Mucosa of rectum (tissue), 2 donors: ENCODE data around the gene ARSG.
"Not testable (repeated sequence)": the region's sequence is repeated elsewhere in the genome, so short reads cannot be mapped to it uniquely, and the experiment has no call there.

Experiments used
- H3K27ac ChIP-seq, 2 donors: one replicate each; pipeline ENCODE4 v1.7.0; 2013; ENCODE audit warnings: inconsistent platforms in 2 of 2, low read depth in 2 of 2, low read length in 2 of 2
- H3K27me3 ChIP-seq, 2 donors: one replicate each; pipeline ENCODE4 v1.7.0; 2013; ENCODE audit warnings: low read length in 2 of 2; ENCODE audit not compliant: control insufficient read depth in 2 of 2, insufficient read depth in 2 of 2
- H3K36me3 ChIP-seq, 2 donors: one replicate each; pipeline ENCODE4 v1.7.0; 2013; ENCODE audit warnings: low read length in 2 of 2; ENCODE audit not compliant: control insufficient read depth in 2 of 2, insufficient read depth in 2 of 2
- H3K4me1 ChIP-seq, 2 donors: one replicate each; pipeline ENCODE4 v1.7.0; 2013; ENCODE audit warnings: low read length in 2 of 2, mild to moderate bottlenecking in 1 of 2; ENCODE audit not compliant: control insufficient read depth in 2 of 2, insufficient read depth in 2 of 2
- H3K4me3 ChIP-seq, 2 donors: one replicate each; pipeline ENCODE4 v1.7.0; 2013; ENCODE audit warnings: low read length in 2 of 2
- H3K9ac ChIP-seq, 2 donors: one replicate each; pipeline ENCODE4 v1.7.0; 2013; ENCODE audit warnings: low read length in 2 of 2, low read depth in 1 of 2, mild to moderate bottlenecking in 1 of 2
- H3K9me3 ChIP-seq, 2 donors: one replicate each; pipeline ENCODE4 v1.7.0; 2013; ENCODE audit warnings: low read length in 2 of 2; ENCODE audit not compliant: control insufficient read depth in 2 of 2
- donor health status: healthy.
- donor health status: Normal muscosa, but diverticular disease.

The ARSG gene

DNA sequence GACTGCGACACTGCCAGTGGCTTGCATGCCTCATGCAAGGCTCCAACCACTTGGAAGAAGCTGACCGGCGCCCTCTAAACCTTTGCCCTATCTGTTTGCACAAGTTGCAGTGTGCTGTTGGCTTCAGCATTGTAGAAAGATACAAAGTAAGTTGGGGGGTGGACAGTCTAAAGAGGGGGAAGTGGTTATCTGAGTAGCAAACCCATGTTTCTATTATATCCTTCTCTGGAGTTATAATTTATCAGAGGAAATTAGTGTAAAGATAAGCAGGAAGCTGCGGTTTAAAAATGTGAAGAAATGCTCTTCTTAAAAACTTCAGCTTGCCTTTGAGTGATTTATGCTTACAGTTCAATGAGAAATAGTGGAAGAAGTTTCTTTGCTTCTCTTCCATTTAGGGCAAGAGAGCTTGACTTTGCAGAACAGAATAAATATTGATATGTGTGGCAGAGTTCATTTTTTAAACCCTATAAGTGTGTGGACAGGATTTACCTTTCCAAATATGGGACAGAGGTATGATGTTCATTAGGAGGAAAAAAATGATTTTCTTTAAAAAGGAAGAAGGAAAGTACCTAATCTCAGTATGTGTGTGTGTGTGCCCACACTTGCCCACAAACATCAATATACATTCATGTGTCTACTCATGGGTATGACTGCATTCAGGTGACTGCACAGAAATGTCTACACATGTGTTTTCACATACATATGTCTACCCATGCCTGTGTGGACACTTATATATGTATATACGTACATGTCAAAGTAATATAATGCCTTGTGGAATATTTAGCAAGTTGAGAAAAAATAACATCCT, 35.4 kb upstream of the ARSG start:
- peaks cover 4 to 8% of the 10 kb centered on the region in 2 donors for H3K4me1 ChIP-seq
- no peaks in the 10 kb centered on the region for H3K9me3 ChIP-seq
- H3K27ac ChIP-seq, result peak overlapping the region in 1 of 2 donors; percentile 52
- H3K9ac ChIP-seq, result no peak overlapping the region
- H3K27me3 ChIP-seq, result no peaks in the 10 kb centered on the region
- H3K4me3 ChIP-seq, result no peak overlapping the region
- H3K36me3 ChIP-seq, result peaks cover 14 to 21% of the 10 kb centered on the region in 2 donors

DNA sequence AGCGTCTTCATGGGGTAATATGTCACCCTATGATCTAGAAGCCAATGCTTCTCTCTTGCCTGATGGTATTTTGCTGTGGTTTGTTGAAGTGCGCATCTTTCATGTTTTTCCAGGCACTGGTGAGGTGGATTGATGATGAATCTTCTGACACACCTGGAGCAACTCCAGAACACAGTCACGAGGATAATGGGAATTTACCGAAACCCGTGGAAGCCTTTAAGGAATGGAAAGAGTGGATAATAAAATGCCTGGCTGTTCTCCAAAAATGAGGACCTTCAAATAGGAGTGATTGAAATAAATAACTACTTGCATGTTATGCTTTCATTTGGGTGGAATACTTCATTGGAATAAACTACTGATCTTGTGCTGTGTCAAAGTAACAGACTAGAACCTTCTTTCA, 34.6 kb upstream of the ARSG start:
- H3K27ac ChIP-seq, H3K4me3 ChIP-seq: not testable (repeated sequence)
- H3K36me3 ChIP-seq, result peaks cover 11 to 17% of the 10 kb centered on the region in 2 donors

DNA sequence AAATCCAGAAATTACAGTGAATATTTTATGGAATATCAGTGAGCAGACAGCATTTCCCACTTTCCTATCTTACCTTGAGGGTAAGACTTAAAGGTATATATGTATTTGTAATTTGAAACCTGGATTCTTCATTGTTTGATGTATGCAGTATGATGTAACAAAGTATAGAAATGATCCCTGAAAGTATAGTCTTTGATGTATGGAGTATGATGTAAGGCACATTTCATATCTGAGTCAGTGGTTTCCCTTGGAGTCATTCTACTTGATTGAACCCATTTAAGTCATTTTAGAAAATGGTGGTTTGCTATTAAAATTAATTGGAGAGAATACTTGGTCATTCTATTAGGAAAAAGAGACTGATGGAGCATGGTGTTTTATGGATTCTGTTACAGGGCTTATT, 33.4 kb upstream of the ARSG start:
- H3K4me1 ChIP-seq, result peaks cover 4 to 8% of the 10 kb centered on the region in 2 donors
- H3K27me3 ChIP-seq, result no peaks in the 10 kb centered on the region
- peaks cover 11 to 17% of the 10 kb centered on the region in 2 donors for H3K36me3 ChIP-seq
- H3K27ac ChIP-seq, result no peak overlapping the region
- no peak overlapping the region for H3K9ac ChIP-seq
- no peak overlapping the region for H3K4me3 ChIP-seq
- H3K9me3 ChIP-seq, result no peaks in the 10 kb centered on the region

More for the DNA sequence above, 34.6 kb upstream of the ARSG start:
- H3K4me1 ChIP-seq, H3K9ac ChIP-seq, H3K9me3 ChIP-seq, H3K27me3 ChIP-seq: not testable (repeated sequence)

DNA sequence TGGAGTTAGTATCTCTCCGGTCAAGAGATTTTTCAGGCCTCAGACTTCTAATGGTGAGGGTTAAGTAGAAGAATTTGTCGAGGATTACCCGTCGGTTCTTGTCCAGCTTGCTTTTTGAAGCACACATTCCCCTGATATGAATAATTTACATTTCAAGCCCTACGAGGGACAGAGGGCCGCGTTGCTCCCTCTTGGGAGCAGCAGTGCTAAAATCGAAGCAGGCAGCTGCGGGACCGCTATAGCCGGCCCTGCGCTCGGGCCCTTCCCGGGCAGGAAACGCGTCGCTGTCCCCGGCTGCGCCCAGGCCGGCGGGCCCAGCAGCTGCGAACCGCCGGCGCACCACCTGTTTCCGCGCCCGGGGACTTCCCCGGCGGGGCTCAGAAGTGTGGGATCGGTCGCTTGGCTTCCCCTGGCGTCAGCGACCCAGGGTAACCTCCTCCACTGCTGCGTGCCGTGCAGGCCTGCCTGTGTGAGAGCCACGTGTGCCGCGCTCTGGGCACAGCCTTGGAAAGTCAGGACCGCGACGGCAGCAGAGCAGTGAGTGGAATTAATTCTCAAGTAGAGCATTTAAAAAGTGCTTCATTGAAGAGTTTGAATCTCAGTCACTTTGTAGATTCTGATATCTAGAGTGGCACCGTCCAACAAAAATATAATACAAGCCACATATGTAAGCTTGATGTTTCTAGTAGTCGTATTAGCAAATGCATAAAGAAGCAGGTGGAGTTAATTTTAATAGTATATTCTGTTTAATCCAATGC, 32.2 kb upstream of the ARSG start:
- H3K9me3 ChIP-seq, H3K27me3 ChIP-seq, H3K4me1 ChIP-seq: not testable (repeated sequence)
- H3K9ac ChIP-seq, result peak overlapping the region; percentile 47 to 50
- peaks cover 11 to 15% of the 10 kb centered on the region in 2 donors for H3K36me3 ChIP-seq
- peak overlapping the region in 1 of 2 donors; percentile 41 for H3K4me3 ChIP-seq
- peak overlapping the region; percentile 46 to 61 for H3K27ac ChIP-seq

DNA sequence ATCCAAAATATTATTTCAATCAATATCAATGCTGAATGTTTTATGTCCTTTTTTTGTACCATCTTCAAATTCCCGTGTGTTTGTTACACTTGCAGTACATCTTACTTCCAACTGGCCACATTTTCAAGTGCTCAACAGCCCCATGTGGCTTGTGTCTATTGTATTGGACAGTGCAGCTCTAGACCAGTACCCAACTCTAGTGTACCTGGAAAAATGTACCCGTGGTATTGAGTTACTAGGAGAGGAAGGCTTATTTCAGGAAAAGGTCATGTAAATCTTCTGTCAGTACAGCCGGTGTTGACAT, 31.7 kb upstream of the ARSG start:
- H3K9me3 ChIP-seq, H3K4me1 ChIP-seq, H3K27me3 ChIP-seq, H3K4me3 ChIP-seq, H3K9ac ChIP-seq: not testable (repeated sequence)
- H3K27ac ChIP-seq, result peak overlapping the region in 1 of 2 donors; percentile 43
- H3K36me3 ChIP-seq, result peaks cover 11 to 15% of the 10 kb centered on the region in 2 donors

DNA sequence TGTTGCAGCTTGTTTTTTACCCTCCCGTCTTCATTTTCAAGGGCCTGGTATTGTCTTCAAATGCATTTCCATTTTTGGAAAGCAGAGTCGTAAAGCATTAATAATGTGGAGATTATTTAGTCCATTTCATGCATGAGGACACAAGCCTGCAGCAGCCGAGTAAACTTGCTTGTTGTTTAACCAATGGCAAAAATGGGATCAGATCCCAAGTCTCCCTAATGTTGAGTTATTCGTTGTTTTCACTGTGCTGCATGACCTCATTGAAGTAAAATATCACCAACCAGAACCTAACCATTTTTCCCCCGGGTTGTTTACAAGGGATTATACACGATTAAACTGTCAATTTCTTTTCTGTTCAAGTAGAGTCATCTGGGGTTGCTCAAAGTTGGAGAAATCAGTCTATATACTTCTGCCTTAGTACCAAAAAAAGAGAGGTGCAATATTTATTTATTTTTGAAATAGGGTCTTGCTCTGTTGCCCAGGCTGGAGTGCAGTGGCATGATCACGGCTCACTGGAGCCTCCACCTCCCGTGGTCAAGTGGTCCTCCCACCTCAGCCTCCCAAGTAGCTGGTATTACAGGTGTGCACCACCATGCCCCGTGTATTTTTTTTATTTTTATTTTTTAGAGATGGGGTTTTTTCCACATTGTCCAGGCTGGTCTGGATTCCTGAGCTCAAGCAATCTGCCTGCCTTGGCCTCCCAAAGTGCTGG, 31.1 kb upstream of the ARSG start:
- Histone ChIP-seq H3K36me3 (peaks cover 9 to 11% of the 10 kb centered on the region in 2 donors), H3K4me1 (peaks cover 4 to 7% of the 10 kb centered on the region in 2 donors), H3K4me3 (no peak overlapping the region), H3K9me3 (no peaks in the 10 kb centered on the region), H3K9ac (no peak overlapping the region), H3K27ac (no peak overlapping the region), H3K27me3 (no peaks in the 10 kb centered on the region)

DNA sequence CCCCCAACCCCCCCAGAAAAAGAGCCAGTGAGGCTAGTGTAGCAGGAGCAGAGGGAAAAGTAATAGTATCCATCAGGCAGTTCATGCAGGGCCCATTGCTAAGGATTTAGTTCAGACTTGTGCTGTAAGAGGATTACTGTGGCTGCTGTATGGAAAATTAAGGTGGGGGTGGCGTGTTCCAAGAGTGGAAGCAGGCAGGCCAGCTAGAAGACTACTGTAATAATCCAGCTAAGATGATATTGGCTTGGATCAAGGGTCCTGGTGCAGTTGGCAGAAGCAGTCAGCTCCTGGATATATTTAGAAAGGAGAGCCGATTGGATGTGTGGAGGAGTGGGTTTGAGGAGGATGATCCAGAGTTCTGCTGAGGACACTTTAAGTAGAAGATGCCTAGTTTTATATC, 28.8 kb upstream of the ARSG start:
- not testable (repeated sequence) for H3K9ac ChIP-seq, H3K4me3 ChIP-seq, H3K4me1 ChIP-seq, H3K27ac ChIP-seq, H3K9me3 ChIP-seq, H3K27me3 ChIP-seq, H3K36me3 ChIP-seq

DNA sequence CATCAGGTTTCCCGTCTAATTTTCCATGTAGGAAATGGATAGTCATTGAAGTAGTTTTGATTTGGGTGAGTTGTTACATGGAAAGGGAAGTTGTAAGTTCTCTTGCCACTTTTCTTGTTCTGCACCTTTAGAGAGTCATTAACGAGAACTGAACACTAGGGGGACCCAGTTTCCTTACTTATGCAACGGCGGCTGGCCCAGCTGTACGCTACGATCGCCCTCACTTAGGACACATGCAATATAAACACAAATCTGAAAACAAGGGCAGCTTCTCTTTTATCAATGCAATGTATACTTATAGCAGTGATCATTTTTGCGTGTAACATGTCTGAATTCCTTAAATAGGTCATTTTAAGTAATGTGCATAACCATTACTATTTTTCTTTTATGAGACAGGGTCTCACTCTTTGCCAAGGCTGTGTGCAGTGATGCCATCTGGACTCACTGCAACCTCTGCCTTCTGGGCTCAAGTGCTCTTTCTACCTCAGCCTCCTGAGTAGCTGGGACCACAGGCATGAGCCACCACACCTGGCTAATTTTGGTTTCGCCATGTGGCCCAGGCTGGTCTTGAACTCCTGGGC, 28.1 kb upstream of the ARSG start:
- not testable (repeated sequence) for H3K4me1 ChIP-seq, H3K9ac ChIP-seq, H3K27ac ChIP-seq, H3K9me3 ChIP-seq, H3K27me3 ChIP-seq, H3K4me3 ChIP-seq, H3K36me3 ChIP-seq

DNA sequence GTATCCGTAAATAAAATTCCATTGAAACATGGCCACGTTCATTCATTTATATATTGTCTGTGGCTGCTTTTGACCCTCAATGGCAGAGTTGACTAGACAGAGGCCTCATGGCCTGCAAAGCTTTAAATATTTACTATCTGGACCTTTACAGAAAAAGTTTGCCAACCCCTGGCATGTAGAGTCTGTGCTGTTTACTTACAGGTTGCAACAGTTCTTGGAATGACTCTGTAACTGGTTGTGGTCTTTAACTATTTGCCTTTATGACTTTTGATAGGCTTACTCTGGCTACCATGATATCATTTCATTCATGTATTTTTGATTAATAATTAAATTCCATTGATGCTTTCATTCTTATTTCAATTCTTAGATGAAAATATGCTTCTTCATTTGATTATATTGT, 25.5 kb upstream of the ARSG start:
- H3K9ac ChIP-seq, H3K27ac ChIP-seq, H3K4me1 ChIP-seq, H3K9me3 ChIP-seq, H3K36me3 ChIP-seq, H3K27me3 ChIP-seq, H3K4me3 ChIP-seq: not testable (repeated sequence)

DNA sequence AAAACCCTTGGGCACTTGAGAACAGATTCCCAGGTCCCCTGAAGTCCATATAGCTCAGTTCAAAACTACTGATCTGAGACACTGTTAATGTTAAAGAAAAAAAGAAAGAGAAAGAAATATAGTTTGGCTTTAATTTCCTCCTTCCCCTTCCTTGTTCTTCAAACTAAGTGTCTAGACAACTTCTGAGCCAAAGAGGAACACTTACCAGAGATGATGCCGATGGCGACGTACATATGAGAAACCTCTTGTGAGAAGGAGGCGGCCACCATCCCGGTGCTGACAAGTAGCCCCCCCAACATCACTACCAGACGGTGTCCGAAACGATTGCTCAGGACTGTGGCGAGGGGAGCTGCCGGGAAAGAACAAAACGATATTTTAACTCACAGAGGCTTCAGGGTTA, 17.6 kb upstream of the ARSG start:
- H3K4me1 ChIP-seq, result no peaks in the 10 kb centered on the region
- H3K4me3 ChIP-seq, result no peak overlapping the region
- H3K27ac ChIP-seq, result no peak overlapping the region
- no peak overlapping the region for H3K9ac ChIP-seq
- peaks cover 0 to 3% of the 10 kb centered on the region in 2 donors for H3K9me3 ChIP-seq
- no peaks in the 10 kb centered on the region for H3K27me3 ChIP-seq
- peaks cover 0 to 5% of the 10 kb centered on the region in 2 donors for H3K36me3 ChIP-seq
